Measurements from ENCODE around the gene ZNHIT6.

Gene ZNHIT6

DNA sequence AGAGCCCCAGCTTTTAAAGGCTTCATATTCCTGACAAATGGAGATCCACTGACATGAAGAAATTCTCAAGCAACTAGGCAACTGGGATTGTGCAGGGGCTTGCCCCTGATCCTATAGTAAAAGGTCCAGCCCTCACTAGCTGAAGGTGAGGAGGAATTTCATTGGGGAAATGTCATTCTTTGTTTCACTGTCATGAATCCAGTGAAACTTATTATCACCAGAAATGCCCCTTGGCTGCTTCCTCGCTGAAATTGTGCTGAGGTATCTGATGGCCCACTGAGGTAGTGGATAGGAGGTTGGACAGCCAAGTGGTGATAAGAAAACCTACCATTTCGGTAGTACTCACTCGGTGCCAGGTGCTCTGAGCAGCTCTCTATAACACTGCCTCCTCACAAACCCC, 91.5 kb downstream of the ZNHIT6 start:
- no peak for DNase-seq

DNA sequence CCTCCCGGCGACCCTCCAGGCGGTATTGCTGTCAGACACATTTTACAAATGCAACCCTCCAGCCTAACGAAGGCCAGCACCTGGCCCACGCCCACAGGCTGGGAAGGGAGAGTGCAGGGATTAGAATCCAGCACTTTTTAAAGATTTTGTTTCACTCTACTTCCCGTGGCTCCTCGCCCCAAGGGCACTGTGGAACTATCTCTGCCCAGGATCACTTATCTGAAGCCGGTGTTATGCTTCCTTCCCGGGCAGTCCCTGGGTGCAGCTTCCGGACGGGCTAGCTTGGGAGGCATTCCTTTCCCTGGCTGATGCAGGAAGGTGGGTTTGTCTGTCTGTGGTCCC, 91.9 kb downstream of the ZNHIT6 start:
- DNase-seq = no peak

DNA sequence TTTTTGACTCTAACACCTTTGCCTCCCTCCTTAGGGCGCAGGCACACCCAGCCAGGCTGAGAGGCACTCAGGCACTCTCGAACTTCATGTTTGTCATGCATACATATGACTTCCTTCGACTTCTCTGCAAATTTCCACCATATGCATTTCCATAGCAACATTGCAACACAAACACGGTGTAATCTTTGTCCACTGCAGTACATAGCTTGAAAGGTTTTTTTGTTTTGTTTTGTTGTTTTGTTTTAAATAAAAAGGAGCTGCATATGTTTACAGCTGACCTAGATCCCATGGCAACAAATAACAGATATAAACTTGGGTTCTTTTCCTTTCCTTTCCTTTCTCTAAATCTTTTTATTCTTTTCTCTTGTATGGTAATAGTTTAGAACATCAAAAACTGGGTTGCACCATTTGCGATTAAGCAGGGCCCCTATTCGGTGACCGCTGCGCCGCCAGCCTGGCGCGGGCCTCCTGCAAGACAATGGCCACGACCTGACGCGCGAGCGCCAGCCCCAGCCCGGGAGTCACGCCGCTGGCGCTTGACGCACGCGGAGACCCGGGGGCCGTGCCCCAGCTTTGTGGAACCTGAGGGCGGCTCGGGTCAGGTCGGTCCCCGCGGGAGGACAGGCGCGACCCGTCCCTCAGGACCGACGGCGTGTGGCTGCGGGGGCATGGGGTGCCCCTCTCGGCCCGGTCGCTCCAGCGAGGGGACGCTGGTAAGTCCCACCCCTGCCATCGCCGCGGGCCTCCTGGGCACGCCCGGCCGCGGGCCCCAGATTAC, 92.5 kb downstream of the ZNHIT6 start:
- no peak for DNase-seq

DNA sequence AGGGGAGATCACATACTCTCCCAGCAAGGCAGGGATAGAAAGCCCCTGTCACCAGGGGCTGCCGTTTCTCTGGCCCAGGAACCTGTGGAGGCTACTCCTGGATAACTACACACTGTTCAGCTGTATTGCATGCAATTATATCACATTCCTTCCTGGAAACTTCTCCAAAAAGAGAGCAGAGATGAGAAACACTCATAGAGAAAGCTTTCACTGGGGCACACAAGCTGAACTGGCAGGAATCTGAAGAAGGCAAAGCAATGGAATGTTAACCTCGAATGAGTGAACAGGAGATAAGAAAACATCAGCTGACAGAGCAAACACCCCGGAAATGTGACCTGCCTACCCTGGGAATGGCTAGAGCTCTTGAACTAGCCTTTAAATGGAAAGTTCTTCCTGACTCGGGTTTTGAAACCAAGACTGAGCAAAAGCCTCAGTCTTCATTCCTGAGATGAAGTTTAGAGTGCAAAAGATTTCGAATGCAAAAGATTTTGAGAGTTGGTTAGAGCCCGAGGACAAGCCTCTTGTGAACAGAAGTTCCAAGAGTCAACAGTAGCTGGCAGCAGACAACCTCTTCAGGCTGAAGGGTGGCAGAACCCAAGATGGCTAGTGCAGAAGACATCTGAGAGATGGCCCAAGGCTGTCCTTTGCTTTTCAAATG, 95.4 kb downstream of the ZNHIT6 start:
- no peak for DNase-seq

DNA sequence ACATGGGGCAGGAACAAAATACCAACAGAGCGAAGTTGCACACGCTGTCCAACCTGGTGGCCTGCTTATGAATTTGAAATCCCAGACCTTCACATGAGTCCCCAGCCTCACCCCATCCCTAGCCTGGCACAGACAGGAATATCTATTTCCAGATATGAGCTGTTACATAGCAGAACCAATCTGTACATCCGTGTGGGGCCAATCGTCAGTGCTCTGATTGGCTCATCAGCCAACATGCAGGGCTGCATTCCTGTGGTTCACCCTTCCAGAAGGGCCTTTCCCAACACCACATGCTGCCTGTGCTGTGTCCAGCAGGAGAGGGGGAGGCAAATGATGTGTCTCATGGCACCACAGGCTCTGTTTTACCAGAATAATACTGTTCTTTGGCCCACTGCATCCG, 96.4 kb downstream of the ZNHIT6 start:
- no peak for DNase-seq

DNA sequence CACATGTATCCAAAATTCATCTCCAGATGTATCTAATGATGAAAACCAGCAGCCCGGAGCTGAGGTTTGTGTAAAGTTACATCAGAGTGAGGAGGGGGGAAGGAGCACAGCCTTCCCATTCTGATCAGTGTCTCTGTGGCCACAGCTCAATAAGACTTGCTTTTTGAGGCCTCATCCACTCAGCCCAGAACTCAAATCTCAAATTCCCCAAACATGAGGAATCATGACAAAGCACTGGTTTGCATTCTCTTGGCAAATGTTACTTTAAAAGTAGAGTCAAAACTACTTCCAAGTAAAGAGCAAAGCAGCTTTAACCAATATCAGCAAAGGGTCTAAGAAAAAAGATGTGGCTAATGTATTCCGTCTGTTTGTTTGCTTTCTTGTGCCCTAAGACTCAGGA, 96.8 kb downstream of the ZNHIT6 start:
- DNase-seq = no peak

DNA sequence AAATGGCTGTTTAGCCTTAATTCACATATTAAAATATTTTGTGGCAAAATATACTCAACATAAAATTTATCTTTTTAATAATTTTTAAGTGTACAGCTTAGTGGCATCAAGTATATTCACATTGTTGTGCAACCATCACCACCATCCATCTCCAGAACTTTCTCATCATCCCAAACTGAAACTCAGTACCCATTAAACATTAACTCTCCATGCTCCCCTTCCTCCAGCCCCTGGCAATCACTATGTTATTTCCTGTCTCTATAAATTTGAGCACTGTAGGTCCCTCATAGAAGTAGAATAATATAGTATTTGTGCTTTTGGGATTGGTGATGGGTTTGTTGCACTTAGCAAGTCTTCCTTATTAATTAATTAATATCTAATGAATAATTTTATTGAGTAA, 98.3 kb downstream of the ZNHIT6 start:
- no peak for DNase-seq

DNA sequence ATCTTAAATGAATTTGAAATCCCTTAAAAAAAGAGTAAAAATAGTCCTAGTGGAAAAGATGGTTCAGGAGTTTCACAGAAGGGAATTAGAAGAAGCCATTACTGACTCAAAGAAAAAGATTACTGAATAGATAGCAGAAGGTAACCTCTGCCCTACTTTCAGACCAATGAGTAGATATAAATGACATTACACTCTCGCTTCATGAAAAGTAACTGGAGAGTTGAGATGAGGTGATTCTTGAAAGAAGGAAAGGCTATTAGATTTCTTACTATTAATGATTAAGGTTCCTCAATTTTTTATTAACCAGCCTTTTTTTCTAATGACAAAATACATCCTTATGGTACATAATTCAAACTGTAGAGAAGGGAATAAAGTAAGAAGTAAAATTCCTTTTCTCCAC, 99.4 kb downstream of the ZNHIT6 start:
- no peak for DNase-seq

DNA sequence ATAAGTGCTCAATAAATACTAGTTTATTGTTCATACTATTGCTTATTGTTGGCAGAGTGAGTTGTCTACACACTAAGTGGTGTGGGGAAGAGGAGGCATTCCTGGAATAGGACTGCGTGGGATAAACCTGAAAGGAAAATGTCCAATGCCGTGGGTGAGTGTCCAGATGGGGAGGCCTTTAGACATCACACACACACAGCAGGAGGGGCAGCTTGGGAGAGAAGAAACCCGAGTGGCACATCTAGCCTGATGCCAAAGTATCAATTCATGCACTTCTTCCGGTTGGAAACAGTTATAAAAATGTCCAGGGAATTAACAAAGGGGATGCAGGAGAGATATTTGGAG, 100.3 kb downstream of the ZNHIT6 start:
- DNase-seq = no peak

DNA sequence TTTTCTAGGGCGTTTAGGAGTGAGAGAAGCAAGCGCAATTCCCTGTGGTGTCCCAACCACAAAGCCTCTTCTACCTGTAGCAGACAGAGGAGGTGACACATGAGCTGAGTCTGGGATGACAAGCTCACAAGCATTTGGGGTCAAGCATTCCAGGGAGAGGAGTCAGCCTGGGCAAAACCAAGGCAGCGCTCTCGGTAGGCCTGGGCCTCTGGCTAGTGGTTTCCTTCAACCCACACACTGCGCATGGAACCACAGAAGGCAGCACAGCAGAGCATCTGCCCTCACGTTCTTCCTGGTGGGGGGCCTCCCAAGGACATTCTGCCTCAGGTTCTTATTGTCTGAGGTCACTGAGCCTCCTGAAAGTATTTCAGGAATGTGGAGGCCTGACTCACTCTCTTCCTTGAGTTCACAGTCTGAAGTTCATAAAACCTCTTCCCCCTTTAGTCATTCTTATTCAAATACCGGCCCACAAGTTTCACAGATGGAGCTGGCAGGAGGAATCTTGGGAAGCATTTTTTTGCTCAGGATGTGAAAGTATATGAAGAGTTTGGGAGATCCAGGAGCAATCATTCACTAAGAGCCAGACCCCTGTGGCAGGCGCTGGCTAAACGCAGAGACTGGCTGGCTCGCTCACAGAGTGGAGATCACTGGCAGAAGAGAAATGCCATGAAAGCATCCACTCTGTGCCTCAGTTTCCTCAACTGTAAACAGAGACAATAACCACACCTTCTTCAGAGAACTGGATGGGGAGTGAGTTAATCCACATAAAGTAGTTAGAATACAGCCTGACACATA, 100.9 kb downstream of the ZNHIT6 start:
- DNase-seq = no peak

DNA sequence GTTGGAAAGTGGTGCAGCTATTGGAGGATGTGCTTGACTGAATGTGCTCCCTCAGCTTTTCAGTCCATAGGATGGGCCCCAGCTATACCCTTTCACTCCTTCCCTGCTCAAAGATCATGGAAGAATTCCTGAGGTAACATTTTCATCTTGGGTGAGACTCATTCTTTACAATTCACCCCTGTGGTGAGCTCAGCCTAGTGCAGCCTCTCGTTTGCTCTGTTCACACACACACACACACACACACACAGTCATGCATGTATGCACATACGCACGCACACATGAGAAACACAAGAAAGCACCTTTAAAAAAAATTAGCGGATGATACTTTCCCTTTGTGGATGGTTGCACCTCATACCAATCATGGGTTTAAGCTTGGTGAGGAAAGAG, 101.8 kb downstream of the ZNHIT6 start:
- DNase-seq = no peak

DNA sequence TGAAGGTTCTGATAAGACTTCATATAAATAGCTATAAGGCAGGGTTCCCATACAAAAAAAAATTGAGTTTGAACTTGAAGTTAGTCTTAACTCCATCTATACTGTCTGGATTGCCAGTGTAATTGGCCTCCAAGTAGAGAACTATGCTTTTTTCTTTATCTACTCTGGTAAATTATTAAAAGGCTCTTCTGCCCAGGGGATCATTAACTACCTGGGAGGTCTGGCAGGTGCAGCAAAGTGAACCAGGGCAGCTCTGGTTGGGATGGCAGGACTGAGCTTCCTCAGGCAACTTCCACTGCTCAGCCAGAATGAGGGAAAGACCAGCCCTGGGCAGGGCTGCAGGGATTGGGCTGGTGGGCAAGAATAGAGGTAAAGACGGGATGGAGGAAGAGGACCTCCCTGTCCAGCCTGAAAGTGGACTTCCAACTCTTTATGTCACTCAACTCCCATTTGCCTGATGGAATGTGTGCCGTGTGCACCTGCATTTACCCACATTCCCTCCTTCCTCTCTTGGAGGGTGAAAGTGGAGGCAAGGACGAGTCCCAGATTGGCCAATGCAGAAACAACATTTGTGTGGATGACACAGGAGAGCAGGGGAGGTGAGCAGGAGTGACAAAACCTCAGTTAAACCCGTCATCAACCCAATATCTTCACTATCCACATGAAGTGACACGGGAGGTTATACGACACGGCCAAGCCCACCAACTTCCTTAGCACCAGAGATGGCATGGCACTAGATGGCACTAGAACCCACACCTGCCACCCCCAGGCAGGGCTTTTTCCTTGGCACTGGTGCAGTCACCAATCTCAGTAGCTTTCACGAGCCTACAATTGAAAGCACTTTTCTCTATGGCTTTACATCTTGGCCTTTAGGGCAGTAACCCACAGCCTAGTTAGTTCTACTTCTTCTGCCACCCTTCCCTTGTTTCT, 102.5 kb downstream of the ZNHIT6 start:
- no peak for DNase-seq

DNA sequence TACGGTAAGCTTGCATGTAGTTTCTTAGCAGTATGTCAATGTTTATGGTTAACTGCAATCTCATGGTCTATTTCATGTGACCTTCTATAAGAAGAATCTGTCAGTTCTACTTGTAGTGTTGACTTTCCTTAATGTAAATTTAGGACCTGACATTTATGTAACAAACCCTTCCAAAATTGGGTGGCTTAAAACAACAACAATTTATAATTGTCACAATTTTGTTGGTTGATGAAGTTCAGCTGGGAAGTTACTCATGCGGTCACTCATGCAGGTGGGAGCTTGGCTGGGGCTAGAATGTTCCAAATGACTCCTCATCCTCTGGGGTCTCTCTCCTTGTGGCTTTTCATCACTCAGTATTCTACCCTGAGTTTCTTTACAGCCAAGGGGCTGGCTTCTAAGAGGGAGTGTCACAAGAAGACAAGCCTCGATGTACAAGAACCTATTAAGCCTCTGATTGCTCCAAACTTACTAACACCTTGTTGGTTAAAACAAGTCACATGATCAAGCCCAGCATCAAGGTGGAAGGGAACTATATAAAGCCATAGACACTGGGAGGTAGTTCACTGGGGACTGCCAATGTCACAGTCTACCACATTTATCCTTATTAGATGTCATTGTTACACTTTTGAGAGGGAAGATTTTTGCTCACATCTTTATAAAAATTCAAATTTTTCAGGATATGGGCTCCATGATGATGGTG, 103.8 kb downstream of the ZNHIT6 start:
- DNase-seq = no peak

DNA sequence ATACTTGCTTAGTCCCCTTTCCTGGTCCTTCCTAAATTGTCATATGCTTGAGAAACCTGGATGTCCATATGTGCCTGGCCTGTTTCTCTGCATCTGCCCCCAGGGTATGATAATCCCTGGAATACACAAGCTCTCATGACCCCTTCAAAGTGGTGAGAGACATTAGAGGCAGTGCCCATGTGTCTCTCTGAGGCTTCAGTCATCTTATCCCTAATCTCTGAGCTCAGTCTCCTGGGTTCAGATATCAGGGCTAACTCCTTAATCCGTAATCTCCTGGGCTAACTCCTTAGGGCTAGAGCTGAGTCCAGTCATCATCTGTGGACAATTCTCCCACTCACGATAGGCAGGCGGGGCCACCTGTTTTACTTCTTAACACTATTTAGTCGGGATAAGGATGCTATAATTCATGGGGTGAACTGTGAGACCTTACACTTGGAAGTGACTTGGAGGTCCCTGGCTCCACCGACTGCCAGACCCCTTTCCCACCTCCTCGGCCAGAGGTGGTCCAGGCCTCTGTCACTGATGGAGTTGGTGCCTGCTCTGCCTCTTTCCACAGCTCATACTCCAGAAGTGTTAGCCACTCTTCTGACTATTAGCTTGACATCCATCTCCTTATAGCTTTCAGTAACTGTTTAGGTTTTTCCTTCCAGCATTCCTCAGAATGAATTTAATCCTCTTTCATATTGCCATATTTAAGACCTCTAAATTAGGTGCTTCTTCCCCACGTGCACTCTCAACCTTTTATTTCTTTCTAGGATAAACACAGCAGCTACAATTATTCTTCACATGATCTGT, 105.0 kb downstream of the ZNHIT6 start:
- DNase-seq = no peak

DNA sequence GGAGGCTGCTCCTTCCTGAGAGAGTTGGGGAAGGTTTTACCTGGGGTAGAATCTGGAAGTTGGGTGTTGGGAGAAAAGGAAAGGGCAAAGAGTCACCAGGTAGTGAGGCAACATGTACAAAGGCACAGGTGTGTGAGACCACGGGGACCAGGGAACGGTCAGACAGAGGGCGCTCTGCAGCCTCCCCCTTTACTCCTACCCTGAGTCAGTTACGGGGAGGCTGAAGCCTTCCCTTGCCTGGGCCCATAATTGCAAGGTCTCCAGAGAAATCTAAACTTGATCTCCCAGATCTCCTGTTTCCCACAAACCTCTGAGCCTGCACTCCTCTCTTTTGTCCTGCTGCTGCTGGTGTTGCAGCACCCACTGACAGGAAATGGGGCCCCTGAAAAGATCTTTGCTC, 105.7 kb downstream of the ZNHIT6 start:
- no peak for DNase-seq

DNA sequence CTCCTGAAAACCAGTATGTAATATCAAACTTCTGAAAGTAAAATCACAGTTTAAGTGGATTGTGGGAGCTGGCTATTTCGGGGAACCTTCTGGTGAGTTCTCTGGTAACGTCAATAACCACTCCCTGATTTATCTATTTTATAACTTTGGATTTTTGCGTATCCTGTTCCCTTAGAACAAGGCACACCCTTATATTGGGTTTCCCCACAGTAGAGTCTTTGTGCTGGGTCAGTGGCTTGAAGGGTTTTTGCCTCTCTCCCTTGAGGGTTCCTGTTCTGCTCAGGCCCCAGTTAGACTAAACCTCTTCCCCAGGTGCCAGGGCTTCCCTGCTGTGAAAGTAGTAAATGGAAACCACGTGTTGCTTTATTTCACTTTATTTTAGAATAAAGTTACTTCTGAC, 106.3 kb downstream of the ZNHIT6 start:
- DNase-seq = no peak

DNA sequence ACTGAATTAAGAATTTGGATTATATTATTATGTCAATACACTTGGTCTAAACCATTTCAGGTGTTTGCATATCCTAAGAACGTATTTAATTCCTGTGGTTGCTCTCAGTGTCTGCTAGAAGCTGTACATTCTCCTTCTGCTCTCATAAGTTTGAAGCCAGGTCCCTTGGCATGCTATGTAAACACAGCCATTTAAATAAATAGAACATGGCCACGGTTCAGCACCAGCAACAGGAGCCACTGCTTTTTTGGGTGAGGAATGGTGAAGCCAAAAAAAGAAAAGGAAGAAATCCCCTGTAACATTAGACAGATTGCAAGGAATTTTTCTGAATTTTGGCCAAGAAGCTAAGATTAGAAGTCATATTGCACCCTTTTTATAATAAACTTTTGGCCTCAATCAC, 108.6 kb downstream of the ZNHIT6 start:
- no peak for DNase-seq

Measured in stimulated activated CD4-positive, alpha-beta T cell treated with anti-CD3 and anti-CD28 coated beads, Interleukin-2, amount 100 ng/mL, for 24 hours (primary cell).